A673 (cell line): ENCODE results near the gene F13A1.

ENCODE experiments used
- EZH2 ChIP-seq: fragments of 200-600 bp; sonication (generic); IDR thresholded peaks from 2 replicates; pipeline ENCODE4 v1.6.1; 2017; ENCODE audit warnings: borderline replicate concordance, low read depth, mild to moderate bottlenecking, mixed read lengths, antibody characterized with exemption, low read length; ENCODE audit not compliant: poor library complexity, severe bottlenecking
- TF ChIP-seq, protein P1 (sequence below): fragments of 300-800, 200-600 bp; sonication (generic); conservative IDR thresholded peaks from 2 replicates; pipeline ENCODE4 v1.5.1; 2017; ENCODE audit warnings: low read depth, mild to moderate bottlenecking, antibody characterized with exemption, low read length, moderate library complexity, mixed read lengths

DNA sequence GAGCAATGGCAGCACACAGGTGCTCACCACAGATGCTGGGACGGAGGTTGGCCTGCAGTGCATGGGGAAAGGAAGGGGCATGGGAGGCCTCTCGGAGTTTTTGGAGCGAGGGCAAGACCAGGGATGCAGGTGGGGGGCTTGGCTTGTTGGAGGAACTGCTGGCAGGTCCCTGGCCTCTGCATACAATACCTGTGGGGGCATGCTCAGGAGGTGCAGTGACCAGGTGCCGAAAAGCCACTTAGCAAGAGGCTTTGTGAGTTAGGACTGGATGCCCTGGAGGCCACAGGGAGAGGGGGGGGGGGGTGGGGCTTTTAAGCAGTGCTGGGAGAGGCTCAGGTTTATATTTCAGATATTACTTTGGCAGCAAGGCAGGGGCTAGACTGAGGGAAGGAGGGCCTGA, 142.7 kb downstream of the F13A1 start:
- TF ChIP-seq, protein P1, sequence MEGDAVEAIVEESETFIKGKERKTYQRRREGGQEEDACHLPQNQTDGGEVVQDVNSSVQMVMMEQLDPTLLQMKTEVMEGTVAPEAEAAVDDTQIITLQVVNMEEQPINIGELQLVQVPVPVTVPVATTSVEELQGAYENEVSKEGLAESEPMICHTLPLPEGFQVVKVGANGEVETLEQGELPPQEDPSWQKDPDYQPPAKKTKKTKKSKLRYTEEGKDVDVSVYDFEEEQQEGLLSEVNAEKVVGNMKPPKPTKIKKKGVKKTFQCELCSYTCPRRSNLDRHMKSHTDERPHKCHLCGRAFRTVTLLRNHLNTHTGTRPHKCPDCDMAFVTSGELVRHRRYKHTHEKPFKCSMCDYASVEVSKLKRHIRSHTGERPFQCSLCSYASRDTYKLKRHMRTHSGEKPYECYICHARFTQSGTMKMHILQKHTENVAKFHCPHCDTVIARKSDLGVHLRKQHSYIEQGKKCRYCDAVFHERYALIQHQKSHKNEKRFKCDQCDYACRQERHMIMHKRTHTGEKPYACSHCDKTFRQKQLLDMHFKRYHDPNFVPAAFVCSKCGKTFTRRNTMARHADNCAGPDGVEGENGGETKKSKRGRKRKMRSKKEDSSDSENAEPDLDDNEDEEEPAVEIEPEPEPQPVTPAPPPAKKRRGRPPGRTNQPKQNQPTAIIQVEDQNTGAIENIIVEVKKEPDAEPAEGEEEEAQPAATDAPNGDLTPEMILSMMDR, result no peak
- no peak for TF ChIP-seq EZH2
